NCI-H460 (cell line): ENCODE data around the gene DPH1. TPM values are rescaled to one million over a fixed set of nuclear protein-coding genes. Genes with fewer than 3 reads are reported as not detected.
A peak's percentile ranks its signal among the peaks of the same experiment; 100 is the strongest.

Experiments used
- DNase-seq: peaks from one replicate; pipeline ENCODE4 v3.0.0-alpha.2; 2016; ENCODE audit warnings: low read depth; ENCODE audit errors: extremely low read depth
- total RNA-seq: library from RNA; depleted of rRNA; stranded (reverse); fragments of >200 nt; shearing (Covaris generic); gene quantifications from 2 replicates; pipeline ENCODE4 v1.2.3, GENCODE V29; 2014

DPH1 gene
- total RNA-seq, 1 experiment from 2014 or later = 33.7 TPM

DNA sequence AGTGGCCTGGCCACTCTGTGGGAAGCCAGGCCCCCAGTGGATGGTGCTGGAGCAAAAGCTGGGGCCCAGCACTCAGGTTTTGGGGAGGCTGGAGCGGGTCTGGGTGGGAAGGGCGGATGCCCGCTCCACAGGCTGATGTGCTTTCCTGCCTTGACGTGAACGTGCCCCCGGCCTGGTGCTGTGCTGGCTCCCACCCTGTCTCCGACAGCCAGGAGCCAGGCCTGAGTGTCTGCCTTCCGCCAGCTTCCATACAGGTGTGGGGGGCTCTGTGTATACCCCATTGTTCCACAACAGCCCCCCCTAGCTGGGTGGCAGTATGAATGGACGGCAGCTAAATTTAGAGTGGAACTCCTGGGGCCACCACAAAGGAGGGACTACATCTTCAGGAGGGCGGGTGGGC is 45.0 kb downstream of the DPH1 start:
- no peak for DNase-seq

DNA sequence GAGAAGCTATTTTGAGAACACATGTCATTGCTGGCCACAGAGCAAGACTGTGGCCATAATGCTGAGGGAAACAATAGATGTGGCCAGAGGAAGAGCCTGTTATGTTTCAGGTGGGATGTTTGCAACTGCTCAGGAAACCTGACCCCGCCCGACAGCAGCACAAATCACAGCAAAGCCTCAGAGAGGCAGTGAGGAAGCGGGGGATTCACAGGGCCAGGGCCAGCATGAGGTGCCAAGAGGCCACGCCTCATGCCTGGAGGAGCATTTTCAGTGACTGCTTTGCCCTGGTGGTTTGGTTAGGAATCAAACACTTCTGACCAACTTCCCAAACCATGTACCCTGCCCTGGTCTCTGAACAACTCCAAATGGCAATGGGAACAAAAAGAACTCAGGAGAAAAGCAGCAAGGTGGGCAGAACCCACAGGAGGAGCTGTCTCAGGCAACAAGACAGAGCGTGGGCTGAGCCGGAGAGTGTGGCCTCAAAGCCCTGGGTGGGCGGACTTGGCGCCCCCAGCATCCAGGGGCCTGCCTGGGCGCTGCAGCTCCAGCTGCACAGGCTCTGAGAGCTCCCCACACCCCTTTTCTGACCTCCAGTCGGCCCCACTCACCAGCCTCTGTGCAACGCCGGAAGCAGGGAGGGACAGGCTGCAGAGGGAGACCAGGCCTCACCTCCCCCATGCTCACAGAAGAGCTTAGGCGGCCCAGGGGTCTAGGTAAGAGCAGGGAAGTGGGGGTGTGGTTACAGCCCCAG is 45.6 kb downstream of the DPH1 start:
- no peak for DNase-seq

DNA sequence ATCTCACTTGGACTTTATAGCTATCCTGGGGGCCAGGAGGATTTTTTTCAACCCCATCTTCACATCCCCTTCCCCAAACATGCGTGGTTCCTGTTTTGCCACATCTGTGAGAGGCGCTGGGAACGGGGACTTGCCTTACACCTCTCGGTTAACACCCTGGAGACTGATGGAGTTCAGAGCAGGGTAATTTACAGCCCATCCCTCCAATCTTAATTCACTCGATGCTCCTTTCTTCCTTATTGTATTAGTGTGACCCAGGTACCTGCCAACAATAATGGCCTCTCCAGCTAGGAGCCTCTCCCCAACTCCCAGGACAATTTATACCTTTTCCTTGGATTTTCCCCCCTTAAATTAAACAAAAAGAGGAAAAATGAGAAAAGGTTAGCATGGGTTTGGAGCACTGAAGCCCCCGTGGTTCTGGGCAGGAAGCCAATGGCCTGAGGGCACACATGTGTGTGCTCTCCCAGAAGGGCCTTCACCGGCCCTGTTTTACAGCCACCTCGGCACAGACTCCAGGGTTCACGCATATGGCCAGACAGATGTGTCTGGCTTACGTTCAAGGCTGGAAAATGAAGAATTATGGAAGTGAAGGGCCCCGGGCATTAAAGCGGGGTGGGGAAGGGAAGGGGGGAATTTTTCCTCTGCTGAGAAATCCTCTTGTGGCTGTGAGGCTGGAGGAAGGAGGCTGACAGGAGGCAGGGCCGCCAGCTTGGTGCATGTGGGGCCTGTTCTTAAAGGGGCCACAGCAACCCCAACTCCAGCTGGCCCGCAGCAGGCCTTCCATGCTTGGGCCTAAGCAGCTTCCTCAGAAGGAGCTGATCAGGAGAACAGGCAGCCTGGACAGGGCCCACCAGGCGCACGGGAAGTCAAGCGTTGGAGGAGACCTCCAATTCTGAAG is 46.4 kb downstream of the DPH1 start:
- no peak for DNase-seq

DNA sequence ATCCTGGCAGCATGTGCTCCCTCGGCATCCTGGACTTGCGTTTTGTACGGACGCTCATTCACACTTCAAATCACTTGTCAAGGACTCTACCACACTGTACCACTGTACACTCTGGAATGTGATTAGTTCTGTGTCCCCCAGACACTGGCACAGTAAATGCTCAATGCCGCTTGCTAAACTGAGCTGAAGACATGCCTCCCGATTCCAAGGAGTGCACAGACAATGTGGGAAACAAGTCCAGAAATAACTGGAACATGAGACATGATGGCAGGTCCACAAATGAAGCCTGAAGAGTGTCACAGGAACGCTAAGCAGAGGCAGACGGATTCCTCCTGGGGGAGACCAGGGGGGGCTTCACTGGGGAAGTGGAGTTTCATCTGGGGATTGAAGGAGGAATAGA is 47.1 kb downstream of the DPH1 start:
- DNase-seq = no peak

DNA sequence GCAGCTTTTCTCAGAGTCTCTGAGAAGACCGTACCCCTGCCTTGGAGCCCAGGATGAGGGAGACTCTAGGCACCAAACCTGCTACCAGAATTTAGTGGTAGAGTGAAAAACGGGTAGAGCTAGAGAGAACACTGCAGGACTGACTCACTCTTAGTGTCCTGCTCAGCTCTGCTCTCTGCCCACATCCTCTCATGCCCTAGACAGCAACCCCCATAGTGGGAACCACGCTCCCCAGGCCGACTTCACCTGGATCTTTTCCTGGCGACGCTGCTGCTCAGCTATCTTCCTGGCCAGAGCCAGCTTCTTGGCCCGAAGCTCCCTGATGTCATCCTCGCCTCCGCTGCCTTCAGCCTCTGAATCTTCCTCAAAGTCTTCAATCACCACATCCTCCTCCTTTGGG is 51.6 kb downstream of the DPH1 start:
- DNase-seq = no peak

DNA sequence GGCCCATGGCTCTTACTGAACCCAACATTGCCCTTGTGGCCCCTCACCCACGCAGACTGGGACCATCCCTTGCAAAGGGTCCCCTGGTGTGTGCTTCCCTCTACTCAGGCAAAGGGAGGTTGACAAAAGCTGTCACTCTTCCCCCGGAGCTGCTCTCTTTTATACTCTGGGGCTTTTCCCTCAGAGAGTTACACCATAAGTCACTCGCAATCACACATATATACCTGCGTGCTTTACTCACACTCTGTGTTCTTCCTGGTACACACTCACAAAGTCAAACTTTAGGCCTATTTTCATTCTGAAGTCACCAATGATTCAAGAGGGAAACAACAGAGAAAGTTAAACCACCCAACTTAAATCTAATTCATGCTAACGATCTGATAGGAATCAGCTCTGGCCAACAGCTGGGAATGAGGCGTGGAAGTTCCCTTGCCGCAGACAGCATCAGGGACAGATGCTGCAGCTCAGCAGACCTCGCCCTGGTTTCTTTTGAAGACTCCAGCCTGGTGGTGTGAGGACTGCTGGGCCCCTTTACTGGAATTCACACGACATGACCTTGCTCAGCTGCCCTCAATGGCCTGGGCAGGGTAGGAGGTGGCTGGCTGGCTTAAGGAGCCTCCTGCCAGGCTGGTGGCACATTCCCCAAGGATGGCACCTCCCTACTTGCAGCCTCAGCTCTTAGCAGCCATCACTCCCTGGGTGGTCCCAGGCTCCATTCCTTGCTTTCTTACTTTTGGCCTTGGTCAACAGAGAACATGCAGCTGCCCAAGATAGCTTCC is 52.2 kb downstream of the DPH1 start:
- no peak for DNase-seq

DNA sequence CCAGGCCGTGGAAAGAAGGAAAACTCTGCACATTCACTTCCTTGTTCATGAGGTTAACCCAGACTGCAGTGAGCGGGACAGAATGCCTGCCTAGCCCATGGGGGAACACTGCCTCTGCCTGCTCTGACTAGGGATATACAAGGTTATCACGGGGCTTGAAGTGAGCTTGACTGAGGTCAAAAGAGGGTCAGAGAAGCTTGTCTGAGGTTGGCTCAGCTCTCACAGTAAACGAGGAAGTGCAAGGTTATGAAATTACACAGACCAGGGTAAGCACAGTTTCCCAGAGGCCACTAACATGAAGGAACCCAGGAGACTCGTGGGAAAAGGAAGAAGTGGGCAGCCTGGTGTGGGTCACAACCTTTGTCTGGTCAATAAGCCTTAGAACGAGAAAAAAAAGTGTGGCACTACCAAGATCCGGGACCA is 53.7 kb downstream of the DPH1 start:
- DNase-seq = no peak

DNA sequence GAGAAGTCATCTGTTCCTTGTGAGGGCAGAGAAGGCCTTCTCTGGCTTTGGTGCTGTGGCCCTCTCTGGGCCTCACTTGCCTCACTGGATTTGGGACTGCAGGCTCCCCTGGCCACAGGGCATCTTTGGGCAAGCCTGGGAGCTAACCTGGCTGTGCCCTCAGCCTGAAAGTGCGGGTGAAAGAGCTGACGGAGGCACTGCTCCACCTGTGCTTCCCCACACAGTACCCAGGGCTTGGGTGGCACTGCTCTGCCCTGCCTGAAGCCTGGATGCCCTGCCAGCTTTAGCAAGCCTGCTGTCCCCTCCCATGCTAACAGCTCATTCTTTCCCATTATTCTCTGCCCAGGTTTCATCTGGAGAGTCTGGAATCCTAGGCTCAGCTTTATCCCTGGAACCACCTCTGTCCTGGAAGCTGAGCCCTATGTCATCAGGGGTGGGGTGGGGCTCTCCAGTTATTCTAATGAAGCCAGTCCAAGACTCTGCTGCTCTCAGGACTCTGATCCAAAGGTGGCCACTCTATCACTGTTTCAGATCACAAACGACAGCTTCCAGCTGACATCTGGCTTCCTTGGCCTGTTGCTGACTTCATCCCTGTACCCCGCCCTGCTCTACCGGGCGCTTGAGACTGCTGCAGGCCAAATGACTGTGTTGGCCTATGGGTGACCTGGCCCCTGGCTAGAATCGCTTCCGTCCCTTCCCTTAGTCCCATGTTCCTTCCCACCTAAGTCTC is 54.2 kb downstream of the DPH1 start:
- peak; percentile 36 for DNase-seq

DNA sequence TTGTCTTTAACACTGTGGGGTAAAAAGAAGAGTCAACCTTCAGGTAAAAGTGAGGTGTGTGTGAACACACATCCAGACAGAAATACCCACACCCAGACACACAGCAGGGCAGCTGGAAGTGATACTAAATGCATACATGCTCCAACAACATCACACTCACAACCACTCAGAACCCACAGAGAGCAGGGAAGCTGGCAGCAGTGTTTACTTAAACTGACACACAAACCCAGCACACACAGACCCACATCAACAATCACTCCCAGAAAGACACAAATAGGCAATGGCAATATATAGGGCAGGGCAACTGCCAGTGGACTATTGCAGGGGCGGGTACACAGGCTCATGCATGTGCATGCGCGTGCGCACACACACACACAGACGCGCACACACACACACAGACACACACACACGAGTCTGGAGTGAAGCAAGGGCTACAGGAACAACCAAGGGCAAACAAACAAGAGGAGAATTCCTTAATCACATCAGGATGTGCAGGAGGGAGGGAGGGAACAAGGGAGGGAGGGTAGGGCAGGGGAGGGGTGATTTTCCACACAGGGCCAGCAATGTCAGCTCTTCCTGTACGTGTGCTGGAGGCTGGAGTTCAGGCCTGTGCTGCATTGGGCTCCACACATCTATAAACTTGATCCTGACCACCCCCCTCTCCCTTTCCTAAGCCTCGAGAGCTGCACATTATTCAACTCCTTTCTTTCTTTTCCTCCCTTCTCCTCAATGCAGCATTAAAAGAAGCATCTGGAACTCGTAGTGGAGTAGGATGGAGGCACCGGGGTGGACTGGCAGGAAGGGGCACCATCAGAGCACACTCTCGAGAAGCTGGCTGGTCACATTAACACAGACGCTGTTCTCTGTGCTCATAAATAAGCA is 55.1 kb downstream of the DPH1 start:
- DNase-seq = no peak

DNA sequence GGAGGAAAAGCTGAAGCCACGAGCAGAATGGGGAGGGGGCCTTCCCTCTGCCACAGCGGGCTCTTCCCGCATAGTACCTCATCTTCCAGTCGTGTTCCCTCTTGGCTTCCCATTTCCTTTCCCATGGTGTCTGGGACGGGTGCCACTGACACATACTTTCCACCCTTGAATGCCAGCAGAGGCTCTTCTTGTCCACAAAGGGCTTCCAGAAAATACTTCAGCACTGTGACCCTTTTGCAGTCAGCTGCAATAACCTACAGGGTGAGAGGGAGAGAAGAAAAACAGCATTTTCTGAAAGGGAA is 55.6 kb downstream of the DPH1 start:
- DNase-seq = no peak

DNA sequence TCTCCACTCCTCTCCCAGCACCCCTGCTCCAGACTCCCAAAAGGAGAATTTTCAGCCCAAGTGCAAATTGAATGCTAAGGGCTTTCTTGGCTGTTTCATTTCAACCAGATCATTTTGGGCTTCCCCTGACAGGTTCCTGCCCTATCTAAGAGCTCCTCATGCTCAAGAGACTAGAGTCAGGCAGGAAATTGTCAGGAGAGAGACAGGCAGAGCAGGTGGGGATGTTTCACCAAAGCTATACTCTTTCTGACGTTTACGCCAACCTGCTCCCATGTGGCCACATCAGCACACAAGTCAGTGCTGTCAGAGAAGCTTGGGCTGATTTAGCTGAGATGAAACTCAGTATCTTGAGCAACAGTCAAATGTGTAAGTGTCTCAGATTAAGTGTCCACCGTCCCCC is 56.4 kb downstream of the DPH1 start:
- no peak for DNase-seq

DNA sequence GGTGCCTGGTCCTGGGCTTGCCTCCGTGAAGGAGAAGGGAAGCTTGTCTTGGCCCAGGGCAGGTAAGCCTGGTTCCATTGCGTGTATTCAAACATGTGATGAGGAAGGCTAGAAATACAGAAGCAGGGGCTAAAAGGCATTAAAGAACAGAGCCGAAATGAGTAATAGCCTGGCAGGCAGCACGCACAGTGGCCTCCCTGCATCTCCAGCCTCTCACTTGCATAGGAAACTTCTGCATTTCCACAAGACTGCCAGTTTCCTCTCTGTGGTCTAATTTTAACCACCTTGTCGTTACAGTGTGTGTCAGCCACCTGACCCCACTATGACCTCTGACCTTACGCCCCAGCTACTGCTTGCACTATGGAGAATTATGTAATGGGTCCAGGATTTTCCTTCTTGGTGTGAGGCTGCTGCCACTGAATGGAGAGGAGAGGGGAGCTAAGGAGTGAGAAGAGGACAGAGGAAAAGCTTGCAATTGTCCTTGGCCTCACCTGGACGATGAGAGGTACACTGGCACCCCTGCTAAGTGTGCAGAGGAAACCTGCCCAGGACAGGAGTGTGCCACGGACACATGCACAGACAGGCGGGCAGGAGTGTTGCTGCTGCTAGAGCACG is 57.8 kb downstream of the DPH1 start:
- DNase-seq = no peak

DNA sequence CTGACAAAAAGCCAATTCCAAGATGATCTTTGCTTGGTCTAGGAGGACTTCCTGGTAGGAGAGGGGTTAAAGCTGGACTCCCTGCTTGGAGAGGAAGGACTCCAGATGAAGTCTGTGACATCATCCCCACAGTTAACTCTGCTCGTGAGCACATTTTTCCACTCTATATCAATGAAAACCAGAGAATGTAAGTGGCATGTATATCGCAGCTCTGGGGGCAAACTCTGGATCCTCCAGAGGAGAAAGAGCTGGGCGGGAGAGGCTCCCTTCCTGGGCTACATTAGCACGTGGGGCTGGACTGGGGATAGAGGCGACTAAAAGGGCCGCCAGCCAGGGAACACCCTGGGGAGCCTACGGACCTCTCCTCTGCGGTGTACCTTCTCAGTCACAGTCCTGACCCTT is 59.1 kb downstream of the DPH1 start:
- no peak for DNase-seq

DNA sequence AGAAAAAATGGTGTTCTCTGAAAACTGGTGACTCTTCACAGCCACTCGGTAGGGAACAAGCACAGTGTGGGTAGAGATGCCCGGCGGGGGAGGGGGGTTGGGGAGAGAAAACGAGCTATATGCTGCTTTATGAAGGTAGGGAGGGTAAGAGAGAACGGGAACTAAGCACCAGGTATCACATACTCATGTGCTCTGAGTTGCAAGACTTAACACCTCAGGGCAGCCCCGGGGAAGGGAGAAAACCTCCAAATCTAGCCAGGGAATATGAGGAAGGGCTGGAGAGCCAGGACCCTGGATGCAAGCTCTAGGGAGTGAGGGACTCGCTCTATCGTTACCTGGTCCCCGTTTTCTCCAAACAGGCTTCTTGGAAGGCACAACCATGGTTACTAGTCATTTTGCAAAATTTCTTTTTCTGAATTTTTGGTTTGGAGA is 60.3 kb downstream of the DPH1 start:
- no peak for DNase-seq

DNA sequence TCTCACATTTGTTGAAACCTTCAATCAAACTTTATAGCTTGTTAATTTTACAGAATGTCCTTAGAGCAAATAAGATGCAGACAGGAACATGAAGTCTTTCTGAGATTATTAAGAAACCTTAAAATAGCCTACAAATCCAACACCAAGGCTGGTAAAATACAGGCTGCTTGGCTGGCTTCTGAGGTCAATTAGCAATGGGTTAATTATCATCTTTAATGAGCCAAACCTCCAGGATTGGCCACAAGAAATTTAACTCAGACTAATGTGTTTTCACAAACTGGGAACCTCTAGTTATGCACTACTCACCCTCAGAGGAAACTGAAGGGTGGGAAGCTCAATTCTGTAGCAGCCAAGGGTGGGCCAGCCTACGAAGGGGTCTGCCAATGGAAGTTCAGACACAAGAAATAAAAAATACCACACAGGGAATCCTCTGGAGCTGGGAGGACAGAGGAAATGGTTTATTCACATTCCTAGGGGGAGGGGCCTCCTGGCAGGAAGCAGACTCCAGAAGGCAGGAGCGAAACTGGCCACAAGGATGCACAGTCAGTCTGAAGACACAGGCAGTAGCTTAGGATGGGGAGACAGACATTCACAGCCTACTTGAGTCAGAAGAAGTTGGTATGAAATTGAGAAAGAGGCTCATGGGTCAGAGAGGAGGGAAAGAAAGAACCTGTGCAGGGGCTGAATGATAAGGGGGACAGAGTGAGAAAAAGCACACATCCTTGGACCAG is 61.0 kb downstream of the DPH1 start:
- no peak for DNase-seq

DNA sequence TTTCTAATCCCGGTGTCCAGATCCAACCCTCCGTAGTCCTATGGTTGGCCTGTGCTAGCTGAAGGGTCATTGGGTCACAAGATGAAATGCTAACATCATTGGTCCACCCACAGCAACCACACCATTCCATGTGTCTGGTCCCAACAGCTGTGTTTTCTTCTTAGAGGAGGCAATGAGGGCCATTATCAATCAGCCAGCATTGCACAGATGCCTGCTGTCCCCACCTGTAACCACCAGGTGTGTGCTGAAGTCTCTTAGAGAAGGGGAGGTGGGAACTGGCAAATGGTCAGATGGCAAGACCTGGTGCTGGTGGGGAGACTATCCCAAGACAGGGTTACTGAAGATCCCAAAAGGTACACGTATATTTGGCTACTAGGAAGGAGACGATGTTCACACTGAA is 62.3 kb downstream of the DPH1 start:
- DNase-seq = no peak

DNA sequence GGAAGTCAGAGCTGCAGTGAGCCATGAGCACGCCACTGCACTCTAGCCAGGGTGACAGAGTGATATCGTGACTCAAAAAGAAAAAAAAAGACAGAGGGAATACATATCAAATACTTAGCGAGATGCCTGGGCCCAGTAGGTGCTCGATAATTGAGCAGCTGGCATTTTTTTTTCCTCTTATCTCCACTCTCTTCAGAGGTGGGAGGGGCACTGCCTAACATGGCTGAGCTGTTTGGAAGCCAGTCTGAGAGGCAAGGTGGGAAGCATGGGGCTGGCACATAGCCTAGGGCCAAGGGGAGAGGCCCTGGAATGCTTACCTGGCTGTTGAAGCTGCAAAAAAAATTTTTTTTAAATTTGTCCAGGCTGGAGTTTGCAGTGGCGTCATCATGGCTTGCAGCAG is 63.4 kb downstream of the DPH1 start:
- no peak for DNase-seq
